HuH-7 (cell line): ENCODE measurements around the gene HPGDS.
A peak's percentile ranks its signal among the peaks of the same experiment; 100 is the strongest.
"Not testable (repeated sequence)": the region's sequence is repeated elsewhere in the genome, so short reads cannot be mapped to it uniquely, and the experiment has no call there.

Experiments
- DNase-seq: peaks from one replicate; pipeline ENCODE4 v3.0.0; 2011; ENCODE audit warnings: low spot score

HPGDS gene

DNA sequence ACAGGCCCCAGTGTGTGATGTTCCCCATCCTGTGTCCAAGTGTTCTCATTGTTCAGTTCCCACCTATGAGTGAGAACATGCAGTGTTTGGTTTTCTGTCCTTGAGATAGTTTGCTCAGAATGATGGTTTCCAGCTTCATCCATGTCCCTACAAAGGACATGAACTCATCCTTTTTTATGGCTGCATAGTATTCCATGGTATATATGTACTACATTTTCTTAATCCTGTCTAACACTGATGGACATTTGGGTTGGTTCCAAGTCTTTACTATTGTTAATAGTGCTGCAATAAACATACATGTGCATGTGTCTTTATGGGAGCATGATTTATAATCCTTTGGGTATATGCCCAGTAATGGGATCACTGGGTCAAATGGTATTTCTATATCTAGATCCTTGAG, 22.7 kb downstream of the HPGDS start:
- not testable (repeated sequence) for DNase-seq

DNA sequence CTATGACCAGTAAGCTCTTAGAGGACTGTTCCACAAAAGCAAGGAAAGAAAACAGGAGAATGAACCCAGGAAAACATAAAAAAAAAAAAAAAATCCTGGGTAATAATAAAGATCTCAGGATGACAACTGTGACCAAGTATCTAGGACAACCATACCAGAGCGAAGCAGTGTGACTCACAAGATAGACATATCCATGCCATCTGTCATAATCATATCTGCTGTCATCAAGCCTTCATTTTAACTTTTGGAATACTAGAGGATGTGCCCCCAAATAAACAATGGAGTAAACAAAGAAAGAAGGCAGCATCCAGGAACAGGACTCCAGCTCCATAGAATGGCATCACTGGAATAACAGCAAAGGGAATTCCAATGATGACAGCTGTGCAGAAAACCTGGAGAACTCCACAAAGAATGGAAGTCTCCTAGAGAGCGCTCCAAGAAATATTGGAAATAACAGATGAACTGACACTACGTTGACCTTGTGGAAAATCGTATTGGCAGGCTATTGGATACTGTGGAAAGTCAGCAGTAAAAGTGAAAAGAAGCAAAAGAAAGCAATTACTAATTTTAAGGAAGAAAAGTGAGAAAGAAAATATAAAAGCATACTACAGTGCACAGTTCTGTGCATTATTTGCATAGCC, 35.3 kb downstream of the HPGDS start:
- no peak for DNase-seq

DNA sequence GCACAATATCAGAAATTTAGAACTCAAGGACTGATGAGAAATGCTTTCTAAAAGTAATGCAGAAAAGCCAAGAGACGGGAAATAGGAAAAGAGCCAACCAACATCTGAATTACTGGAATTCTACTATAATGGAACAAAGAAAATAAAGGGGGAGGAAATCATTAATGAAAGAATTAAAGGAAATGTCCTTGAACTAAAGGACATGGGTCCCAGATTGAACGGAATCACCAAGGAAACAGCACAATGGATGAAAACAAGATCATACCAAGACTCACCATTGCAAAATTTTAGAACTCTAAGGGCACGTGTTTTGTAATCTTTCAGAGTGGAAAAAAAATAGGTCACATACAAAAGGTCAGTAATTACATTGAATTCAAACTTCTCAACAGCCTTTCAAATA, 35.9 kb downstream of the HPGDS start:
- DNase-seq, result no peak

DNA sequence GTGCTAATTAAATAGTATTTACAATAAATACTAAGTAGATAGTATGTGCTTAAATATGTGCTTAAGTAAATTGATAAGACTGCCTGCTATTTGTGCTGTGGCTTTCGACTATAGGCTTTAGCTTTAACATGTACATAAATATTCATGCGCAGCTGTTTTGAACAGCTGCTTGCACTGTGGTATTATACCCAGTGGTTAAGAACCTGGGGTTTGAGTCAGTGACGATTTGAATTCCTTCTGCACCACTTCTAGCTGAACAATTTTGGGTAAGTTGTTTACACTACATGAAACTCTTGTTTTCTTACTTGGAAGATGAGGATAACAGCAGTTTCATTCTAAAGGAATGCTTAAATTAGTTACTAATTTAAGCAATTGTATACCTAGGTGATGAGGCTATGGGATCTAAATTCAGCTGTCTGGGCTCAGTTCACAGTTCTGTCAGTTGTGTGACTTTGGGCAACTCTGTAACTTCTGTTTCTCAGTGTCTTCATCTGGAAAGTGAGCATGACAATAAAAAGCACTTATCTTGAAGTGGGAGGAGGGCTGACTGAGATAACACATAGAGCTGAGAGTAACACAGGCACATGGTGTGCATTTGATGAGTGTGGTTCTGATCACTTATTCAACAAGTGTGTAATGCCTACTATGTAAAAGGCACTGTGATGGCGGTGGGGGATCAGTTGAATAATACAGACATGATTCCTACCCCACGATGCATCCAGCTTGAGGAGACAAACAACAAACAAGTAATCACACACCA, 37.0 kb downstream of the HPGDS start:
- no peak for DNase-seq

DNA sequence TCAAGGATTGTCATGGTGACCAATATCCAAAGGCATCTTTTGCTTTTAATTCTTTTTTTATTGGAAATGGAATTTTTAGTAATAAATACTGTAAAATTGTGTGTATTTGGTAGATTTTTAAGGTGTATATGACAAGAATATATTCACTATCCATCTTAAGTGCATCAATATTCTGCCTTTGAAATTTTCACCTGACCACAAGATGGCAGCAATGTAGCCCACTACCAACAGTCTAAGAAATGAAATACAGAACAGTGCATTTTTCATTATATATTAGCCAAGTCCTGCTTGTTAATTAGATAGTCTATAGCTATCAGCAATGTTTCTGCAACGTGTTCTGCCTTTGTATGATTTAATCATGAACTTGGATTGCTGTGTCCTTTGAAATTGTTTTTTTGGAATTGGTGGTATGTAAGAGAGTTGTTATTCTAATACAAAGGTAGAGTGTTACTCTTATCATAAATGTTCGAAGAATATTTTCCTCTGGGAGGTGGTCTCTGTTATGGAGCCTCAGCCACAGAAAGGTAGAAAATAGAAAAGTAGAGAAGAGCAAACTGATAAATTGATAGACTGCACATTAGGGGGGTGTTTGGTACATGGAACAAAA, 38.2 kb downstream of the HPGDS start:
- no peak for DNase-seq

DNA sequence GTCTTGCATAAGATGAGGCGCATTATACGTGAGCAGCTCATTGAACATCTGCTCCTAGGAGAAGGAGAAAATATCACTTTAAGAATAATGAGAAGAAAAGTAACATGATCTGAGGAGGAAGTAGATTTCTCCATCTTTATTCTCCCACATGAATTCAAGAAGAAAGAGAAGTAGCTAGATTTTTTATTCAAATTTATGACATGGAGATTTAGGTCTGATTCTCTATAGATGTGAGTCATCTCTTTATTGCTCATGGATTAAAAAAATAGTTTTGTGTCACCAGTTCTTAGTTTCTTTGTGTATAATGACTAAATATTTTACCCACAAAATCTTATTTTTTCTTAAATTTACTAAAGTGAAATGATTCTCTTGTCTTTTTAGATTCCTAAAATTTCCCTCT, 40.4 kb downstream of the HPGDS start:
- DNase-seq, result no peak

DNA sequence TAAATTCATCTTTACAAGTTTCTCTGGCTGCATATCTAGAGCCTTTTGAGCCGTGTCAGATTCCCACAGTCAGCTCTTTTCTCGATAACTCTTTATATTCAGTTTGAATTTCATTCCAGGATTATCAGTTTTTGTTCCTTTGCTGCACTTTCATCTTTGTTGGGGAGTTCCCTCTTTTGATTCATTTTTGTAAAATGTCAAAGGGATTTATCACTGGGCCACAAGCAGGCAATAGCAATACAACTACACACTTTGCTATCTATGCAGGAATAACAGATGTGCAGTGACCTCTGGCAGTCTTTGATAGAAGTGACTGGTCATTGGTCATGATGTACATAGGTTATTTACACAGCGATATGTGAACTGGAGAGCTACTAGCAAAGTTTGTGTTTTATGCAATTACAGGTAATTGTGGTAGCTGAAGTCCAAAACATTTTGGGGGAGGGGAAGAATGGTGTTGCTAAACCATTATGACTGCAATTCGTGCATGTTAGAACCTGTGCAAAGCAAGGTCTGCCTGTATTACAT, 43.8 kb downstream of the HPGDS start:
- peak; percentile 36 for DNase-seq

DNA sequence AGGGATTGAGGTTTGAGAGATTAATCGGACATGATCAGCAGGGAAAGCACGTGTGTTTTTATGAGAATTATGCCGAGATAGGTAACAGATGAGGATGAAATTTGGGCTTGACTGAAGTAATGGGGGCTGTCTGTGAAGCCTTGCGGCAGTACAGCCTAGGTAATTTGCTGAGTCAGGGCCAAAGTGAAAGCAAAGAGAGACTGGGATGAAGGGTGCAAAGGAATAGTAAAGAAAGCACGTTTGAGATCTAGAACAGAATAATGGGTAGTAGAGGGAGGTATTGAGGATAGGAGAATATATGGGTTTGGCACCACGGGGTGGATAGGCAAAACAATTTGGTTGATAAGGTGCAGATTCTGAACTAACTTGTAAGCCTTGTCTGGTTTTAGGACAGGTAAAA, 47.2 kb downstream of the HPGDS start:
- not testable (repeated sequence) for DNase-seq

DNA sequence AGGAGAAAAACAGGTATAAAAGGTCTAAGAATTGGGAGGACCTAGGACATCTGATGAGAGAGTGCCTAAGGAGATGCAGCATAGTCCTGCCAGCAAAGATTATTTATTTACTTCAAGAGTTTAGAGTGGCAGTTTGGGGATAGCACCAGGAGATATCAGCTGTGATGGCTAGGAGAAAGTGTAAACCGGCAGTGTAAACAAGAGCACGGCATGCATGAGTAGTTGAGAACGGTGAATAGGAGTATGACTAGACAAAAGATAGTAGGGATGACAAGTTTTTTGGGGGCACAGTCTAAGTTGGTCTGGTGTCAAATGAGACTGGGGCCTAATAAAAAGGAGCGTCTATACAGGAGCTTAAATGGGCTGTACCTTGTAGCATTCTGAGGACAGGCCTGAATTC, 48.7 kb downstream of the HPGDS start:
- not testable (repeated sequence) for DNase-seq

DNA sequence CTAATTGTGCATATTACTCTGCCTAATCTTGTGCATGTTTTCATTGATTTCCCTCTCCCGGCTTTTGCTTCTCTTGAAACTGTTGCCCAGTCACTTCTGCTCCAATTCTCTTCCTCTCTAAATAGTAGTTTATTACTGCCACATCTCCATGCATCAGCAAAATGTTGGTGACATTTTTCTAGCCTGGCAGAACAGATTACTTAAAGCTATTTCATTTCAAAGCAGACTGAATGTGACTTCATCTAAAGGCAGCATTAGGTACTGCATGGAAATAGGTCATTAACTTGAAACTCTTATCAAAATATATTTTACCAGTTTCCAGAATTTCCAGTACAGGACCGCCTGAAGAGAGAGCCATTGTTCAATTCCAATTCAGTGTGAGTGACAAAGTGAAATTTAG, 52.4 kb downstream of the HPGDS start:
- DNase-seq, result no peak

DNA sequence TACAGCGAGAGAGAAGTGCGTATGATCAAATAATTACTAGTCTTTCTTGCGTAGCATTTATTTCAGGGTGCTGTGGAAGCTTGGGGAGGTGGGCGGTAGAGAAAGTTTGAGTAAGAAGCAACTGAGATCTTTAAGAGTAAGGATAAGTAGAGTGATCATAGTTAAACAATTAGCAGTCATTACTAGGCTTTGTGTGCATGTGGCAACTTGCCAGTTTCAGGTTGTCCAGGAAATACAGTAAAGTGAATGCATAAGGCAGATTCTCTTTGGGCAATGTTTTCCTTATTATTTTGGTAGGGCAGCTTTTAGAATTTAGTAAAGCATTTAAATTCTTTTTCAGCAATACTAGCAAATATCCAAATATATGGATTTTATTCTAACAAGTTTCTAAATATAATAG, 57.0 kb downstream of the HPGDS start:
- DNase-seq, result no peak

DNA sequence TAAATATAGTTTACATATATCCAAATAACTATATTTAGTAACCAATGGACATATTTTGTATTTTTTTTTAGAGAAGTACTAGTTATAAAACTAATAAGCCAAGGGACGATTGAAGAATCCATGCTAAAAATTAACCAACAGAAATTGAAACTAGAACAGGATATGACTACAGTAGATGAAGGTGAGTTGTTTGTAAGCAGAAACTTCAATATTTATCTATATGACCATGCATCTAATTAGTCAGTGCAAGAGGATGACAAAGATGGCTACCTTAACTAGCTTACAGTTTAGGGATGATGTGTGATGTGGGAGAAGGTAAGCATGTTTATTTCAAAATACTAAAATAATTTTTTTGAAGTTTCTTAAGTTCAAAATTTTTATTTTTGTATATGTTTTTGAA, 57.7 kb downstream of the HPGDS start:
- DNase-seq, result no peak

DNA sequence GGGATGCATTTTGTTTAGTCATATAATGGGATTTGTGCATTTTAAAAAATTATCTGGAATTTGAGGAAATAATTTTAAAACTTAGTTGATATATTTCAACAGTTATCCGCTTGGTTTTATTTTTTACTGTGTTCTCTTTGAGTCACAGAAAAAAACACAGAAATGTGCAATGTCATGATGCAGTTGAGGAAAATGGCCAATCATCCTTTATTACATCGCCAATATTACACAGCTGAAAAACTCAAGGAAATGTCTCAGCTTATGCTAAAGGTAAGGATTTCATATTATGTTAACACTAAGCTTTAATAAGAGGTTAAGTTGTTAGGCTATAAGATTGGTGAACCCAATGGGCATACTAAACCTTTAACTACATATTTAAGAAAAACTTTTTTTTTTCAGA, 63.9 kb downstream of the HPGDS start:
- no peak for DNase-seq

DNA sequence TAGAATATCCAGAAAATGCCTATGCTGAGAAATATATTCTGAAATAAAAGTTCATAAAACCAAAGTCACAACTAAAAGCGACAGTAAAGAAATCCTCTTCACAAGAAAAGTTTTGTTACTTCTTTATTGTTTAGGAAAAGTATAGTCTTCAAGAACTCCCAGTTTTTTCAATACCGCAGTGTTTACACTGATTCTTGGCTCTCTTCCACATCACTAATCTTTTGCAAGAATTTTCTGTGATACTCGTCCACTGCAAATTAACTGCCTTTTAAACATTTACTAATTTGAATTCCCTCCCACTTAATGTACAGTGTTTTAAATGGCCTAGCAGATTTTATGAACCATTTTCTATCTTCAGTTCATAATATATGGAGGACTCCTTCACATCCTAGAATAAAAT, 65.1 kb downstream of the HPGDS start:
- DNase-seq, result no peak

DNA sequence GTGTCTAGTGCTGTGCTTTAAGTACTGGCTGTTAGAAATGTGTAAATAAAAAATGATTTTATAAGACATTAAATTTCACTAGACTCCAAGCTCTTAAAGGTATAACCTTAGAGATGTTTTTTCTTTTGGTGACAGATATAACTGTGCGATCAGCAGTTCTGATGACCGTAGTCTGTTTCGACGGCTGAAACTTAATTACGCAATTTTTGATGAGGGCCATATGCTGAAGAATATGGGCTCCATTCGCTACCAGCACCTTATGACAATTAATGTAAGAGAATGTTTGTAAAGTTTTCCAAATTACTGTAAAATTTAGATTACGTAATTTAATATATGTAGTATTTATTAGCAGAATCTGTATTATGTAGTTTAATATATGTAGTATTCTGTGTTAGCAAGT, 66.4 kb downstream of the HPGDS start:
- DNase-seq, result no peak

DNA sequence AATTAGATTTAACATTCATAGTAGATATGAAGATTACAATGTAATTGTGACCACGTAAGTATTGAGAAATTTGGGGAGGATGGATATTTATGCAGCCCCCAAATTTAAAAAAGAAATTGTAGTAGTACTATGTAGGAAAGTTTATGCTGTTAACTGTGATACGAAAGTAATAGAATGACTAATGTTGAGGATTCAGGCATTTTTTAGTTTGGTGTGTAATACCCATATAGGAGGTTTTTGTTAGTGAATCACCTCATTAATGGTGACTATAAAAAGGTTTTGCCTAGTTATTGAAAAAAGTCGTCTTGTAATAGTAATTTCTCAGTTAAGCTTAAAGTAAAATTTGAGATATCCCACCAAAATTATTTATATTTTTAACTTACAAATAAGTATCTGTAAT, 67.7 kb downstream of the HPGDS start:
- DNase-seq, result no peak

DNA sequence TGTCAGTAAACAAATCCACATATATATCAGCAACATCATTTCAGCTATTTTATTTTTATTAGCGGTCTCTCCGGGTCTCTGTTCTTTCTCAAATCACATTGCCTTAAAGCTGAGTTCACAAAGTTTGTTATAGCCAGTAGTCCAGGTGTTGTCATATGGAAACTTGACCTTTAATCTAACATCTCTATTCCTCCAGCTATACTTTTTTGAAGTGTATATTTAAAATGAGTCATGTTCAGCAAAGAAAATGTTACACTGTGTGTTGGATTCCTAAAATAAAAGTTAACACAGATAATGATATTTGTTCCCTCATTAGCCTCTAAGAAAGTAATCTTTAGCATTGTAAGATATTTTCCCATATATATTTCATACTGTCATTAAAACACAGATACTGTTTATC, 71.4 kb downstream of the HPGDS start:
- no peak for DNase-seq

DNA sequence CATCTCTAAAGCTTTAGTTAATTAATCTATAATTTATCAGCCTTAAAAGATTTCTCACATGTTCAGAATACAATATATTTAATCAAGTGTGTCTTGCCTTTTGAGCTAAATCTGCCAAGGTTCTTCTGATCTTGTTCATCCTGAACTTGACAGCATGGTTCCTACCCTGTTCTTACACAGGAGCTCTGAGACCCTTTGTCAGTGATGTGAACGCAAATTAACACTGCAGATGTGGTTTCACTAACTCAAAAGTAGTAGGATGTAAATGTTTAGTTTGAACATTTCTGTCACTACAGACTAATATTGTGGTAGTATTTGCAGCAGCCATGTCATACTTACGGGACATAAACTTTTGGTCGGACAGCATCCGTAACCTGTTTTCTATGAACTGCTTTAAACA, 75.6 kb downstream of the HPGDS start:
- no peak for DNase-seq

DNA sequence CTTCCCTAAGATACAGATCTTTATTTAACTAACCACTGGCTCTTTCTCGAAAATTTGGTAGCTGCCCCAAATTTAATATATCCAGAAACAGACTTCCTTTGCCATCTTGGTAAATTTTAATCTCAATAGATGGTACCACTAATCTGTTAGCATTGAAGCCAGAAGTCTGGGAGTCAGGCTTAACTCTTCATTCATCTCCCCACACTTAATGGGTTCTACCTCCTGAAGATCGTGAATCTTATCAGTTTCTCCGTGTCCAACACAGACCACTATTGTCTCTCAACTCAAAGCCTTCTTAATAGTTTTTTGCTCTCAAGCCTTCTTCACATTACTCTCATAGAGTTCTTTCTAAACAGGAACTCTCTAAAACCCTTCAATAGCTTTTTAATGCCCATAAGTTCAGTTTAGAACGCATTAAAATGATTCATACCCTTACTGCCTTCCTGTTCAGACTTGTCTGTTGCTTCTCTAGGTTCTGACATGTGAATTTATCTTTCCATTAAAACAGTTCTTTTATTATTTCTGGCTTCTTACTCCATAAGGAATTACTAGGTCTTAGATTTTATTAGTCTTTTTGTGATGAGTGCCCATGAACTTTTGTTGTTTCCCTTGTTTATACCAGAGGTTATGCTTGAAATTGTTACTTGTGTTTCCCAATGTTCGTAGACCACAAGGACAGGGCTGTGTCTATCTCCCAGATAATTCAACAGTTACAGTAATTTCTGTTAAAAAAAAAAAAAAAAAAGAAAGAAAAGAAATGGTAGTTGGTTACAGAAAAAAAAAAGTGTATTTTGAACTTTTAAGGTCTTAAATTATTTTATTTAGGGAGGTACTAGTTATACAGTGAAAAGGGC, 80.2 kb downstream of the HPGDS start:
- DNase-seq, result no peak

DNA sequence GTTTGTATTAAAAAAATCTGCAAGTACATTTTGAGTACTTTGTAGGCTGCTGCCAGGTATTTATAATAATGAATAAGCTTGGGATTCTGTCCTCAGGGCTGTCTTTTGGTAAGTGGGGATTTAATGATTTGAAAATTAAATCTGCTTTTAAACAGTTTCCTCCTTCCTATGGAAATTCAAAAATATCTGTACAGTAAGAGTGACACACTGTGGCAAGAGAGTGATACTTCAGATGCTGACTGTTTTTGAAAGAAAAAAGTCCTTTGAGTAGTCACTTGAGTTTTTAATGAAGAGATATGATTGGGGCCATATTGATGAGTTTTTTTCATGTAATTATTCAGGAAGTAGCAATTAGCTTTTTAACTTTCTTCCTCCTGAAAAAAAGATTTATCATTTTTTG, 85.8 kb downstream of the HPGDS start:
- peak; percentile 0 for DNase-seq

DNA sequence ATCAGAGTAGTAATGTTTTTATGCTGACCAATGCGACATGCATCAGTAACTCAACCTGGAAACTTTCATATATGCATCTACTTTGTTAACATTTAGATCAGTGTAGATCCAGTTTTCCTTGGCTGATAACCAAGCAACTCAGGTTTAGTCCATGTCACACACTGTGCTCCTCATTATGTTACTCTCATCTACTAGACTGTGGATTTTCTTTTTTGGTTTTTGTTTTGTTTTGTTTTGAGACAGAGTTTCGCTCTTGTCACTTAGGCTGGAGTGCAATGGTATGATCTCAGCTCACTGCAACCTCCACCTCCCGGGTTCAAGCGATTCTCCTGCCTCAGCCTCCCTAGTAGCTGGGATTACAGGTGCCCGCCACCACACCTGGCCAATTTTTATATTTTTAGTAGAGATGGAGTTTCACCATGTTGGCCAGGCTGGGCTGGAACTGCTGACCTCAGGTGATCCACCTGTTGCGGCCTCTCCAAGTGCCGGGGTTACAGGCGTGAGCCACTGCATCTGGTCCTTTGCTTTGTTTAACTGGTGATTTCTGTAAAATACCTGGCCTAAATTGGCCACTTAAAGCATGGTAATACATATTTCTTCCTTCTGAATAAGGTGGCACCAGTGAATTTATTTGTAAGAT, 86.4 kb downstream of the HPGDS start:
- no peak for DNase-seq

DNA sequence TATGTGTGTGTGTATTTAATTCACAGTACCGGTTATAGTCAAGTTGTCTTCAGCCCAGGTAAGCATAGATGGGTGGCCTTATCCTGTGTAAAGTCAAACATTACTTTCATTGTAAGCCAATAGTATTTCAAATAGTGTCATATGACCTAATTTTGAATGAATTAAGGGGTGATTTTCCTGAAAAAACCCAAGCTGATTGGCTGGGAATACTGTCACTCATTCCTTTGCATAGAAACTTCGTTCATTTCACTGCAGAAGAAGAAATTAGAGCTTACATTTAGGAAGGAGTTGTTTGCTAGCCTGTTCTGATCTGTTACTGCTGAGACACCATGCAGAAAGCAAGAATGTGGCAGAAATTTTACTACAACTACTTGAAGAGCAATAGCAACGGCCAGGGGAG, 89.6 kb downstream of the HPGDS start:
- DNase-seq, result no peak
